Testis (tissue), 2 donors: ENCODE measurements around the gene INSC.
A peak's percentile ranks its signal among the peaks of the same experiment; 100 is the strongest.

Experiments used
- POLR2A ChIP-seq: fragments of 450-650 bp; IDR thresholded peaks from one replicate; pipeline ENCODE4 v1.6.1; 2017; ENCODE audit warnings: antibody characterized with exemption, mild to moderate bottlenecking, moderate library complexity
- TF ChIP-seq, protein P1 (sequence below), 3 experiments: fragments of 450-650 bp in 2 of 3; fragments of 200-600 bp in 1 of 3; sonication (generic) in 1 of 3; IDR thresholded peaks; one replicate each; pipeline ENCODE4 v1.5.1; 2016 to 2019; ENCODE audit warnings: antibody characterized with exemption in 3 of 3, mild to moderate bottlenecking in 2 of 3, moderate library complexity in 1 of 3

GRCh38 chr11:15101072-15101709 lies 13.5 kb upstream of the INSC start:
- TF ChIP-seq, protein P1, sequence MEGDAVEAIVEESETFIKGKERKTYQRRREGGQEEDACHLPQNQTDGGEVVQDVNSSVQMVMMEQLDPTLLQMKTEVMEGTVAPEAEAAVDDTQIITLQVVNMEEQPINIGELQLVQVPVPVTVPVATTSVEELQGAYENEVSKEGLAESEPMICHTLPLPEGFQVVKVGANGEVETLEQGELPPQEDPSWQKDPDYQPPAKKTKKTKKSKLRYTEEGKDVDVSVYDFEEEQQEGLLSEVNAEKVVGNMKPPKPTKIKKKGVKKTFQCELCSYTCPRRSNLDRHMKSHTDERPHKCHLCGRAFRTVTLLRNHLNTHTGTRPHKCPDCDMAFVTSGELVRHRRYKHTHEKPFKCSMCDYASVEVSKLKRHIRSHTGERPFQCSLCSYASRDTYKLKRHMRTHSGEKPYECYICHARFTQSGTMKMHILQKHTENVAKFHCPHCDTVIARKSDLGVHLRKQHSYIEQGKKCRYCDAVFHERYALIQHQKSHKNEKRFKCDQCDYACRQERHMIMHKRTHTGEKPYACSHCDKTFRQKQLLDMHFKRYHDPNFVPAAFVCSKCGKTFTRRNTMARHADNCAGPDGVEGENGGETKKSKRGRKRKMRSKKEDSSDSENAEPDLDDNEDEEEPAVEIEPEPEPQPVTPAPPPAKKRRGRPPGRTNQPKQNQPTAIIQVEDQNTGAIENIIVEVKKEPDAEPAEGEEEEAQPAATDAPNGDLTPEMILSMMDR (IDR thresholded peaks at IDR 0.05) = peak; percentile 41 to 86 (median 56)
- TF ChIP-seq POLR2A = no peak
